Measurements from ENCODE around the gene CDRT15L2. TPM values are rescaled to one million over a fixed set of nuclear protein-coding genes. Genes with fewer than 3 reads are reported as not detected.

The CDRT15L2 gene
- polyA plus RNA-seq, 3 donors: not detected

Other genes starting within 250 kb of the CDRT15L2 start
- gene LGALS9B, start 112.2 kb upstream of the CDRT15L2 start, polyA plus RNA-seq: 1 to 10 TPM in 1 of 3 donors, not detected in 2; 2.9 TPM